IPS-18a (cell line): ENCODE measurements around the gene ANTXRL.
"Not testable (repeated sequence)": the region's sequence is repeated elsewhere in the genome, so short reads cannot be mapped to it uniquely, and the experiment has no call there.

Experiments
- H3K27ac ChIP-seq: one replicate; pipeline ENCODE4 v1.5.1; 2013; ENCODE audit warnings: low read length
- H3K27me3 ChIP-seq: one replicate; pipeline ENCODE4 v1.6.1; 2013; ENCODE audit warnings: mild to moderate bottlenecking, low read length; ENCODE audit not compliant: control insufficient read depth, insufficient read depth
- H3K36me3 ChIP-seq: one replicate; pipeline ENCODE4 v1.6.1; 2013; ENCODE audit warnings: low read depth, low read length; ENCODE audit not compliant: control insufficient read depth
- H3K4me1 ChIP-seq: one replicate; pipeline ENCODE4 v1.6.1; 2013; ENCODE audit warnings: low read depth, low read length; ENCODE audit not compliant: control insufficient read depth
- H3K4me3 ChIP-seq: one replicate; pipeline ENCODE4 v1.5.1; 2013; ENCODE audit warnings: low read length
- H3K9ac ChIP-seq: one replicate; pipeline ENCODE4 v1.6.1; 2013; ENCODE audit warnings: mild to moderate bottlenecking, low read length, moderate library complexity
- H3K9me3 ChIP-seq: one replicate; pipeline ENCODE4 v1.6.1; 2013; ENCODE audit warnings: low read depth, low read length; ENCODE audit not compliant: control insufficient read depth

The ANTXRL gene

DNA sequence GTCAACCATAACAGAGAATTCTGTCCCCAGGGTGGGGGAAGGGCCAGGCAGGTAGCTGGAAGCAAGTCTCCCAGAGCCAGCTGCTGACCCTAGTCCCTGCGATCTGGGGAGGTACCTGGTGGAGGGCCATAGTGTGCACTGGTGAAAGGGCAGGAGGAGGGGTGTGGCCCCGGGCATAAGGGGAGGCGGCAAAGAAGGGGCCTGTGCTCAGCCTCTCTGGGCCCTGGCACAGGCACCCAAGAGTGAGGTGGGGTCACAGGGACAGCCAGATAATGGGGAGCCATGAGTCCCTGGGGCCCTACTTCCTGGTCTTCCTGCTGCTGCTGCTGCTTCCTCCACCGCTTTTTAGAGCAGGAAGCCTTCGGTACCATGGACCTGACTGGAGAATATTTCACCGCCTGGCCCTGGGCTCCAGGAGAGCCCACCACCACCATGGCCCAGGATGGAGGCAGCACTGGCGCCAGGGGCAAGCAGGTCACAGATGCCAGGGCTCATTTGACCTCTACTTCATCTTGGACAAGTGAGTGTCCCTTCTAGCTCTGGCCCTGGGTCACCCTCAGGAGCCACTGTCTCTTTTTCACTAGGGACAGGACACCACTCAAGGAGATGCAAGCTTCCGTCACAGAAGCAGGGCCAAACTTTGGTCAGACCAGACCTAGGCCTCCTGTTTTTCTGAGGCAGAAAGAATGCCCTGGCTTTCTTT is at the start of gene ANTXRL:
Gene ANTXRL, plus strand, starts transcription at position 7 of the 703 bp plus-strand sequence. Its CDS starts 266 bp downstream, at position 273.
- Histone ChIP-seq H3K4me3 (no peak within 1 kb of the TSS), H3K27me3 (peaks cover 36% of the 10 kb centered on the region), H3K9ac (no peak within 1 kb of the TSS)

DNA sequence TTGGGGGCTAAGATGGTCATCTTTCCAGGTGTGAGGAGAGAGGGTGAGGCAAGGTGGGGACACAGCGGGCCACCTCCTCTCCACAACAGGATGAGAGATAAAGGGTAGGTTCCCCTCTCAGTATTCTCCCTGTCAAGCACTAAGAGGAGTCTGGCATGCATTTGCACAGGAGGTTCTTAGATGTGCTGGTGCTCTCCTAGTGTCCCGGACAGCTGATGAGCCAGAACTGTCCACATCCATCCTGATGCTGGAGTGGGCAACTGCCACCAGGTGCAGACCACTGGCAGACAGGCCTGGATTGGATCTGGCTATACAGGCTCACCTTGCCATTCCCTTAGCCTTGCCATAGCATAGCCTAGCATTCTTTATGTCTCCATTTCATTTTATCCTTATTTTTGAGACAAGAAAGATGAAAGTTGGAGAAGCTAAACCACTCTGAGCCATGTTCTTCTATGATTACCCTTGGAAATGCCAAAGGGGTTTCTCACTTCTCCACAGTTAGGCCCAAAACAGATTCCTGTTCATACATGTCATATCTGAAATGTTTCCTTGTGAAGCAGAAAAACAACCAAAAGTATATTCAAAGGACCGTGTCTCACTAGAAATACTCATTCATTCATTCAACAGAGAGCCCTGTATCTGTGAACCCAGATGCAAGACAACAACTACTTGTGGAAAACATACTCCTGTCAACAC is 48.8 kb upstream of the ANTXRL start:
- H3K4me1 ChIP-seq: no peaks in the 10 kb centered on the region
- no peak overlapping the region for H3K9ac ChIP-seq
- H3K27ac ChIP-seq: no peak overlapping the region

More for the DNA sequence above, at the start of gene ANTXRL:
- Histone ChIP-seq H3K36me3 (no peaks in the 10 kb centered on the region), H3K27ac (no peak within 1 kb of the TSS), H3K4me1 (peaks cover 8% of the 10 kb centered on the region), H3K9me3 (no peaks in the 10 kb centered on the region)

GRCh38 chr10:46239247-46239646 is 47.5 kb upstream of the ANTXRL start:
- Histone ChIP-seq H3K9ac (no peak overlapping the region), H3K4me3 (no peak overlapping the region), H3K4me1 (no peaks in the 10 kb centered on the region), H3K36me3 (no peaks in the 10 kb centered on the region), H3K27ac (no peak overlapping the region), H3K9me3 (no peaks in the 10 kb centered on the region), H3K27me3 (no peaks in the 10 kb centered on the region)

More for the DNA sequence above, 48.8 kb upstream of the ANTXRL start:
- no peaks in the 10 kb centered on the region for H3K9me3 ChIP-seq
- H3K4me3 ChIP-seq: no peak overlapping the region
- no peaks in the 10 kb centered on the region for H3K27me3 ChIP-seq
- H3K36me3 ChIP-seq: no peaks in the 10 kb centered on the region

DNA sequence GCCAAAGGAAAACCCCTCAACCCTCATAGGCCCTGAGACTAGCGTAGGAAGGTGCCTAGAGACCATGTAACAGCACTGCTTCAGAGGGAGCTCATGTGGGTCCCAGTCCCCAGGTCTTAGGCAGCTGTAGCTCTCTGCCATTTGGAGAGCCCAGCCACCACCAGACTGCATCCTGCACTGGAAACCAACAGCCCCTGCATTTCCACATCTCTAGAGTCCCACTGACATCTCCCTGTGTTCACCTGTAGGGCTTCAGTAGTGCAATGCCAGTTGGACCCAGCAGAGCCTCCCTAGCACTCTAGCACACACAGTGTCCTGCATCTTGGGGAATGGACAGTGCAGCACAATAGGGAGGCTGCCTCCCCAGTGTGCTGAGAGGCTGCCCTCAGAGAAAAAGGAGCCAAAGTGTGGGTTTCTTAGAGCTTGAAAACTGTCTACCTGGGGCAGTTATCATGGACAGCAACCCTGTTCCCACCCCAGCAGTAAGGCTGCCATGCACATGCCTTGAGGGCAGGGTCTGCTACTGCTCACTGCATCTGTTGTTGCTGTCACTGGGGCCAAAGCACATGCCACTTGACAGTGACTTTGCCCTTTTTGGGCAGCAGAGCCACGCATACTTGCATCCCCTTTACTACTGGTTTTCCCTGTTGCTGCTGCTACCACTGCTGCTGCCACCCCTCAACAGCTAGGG is 46.7 kb upstream of the ANTXRL start:
- Histone ChIP-seq H3K9ac (no peak overlapping the region), H3K4me3 (no peak overlapping the region), H3K27me3 (no peaks in the 10 kb centered on the region), H3K4me1 (no peaks in the 10 kb centered on the region), H3K27ac (no peak overlapping the region), H3K9me3 (no peaks in the 10 kb centered on the region), H3K36me3 (no peaks in the 10 kb centered on the region)

DNA sequence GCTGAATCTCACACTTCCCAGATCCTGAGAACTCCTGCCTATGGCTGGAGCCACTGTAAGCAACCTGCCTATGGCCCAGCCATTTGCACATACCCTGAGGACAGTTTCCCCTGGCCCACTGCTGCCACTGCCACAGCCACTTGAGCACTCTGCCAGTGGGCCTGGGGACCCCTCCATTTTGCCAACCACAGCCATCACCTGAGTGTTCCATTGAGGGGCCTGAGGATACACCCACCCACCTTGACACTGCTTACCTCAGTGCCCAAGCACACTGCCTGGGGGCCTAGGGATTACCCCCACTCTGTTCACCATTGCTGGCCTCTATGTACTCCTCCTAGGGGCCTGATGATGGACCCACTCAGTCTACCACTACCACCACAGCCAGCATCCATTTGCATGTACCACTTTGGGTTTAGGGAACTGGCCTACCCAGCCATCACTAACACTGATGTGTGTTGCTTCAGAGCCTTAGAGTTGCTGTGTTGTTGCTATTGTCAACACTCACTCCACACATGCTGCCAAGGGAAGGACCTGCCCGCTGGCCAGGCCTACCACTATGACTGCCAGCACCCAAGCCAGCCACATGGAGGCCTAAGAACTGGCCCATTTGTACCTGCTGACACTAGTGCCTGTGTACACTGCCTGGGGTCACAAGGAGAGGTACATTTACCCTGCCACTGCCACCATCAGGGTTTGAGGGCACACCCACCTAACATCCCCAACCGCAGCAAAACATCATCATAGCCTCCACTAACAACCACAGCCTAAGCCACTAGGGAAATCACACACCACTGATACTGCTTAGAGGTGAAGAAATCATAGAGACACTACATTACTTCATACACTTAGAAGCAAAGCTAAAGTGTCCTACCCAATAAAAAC is 45.9 kb upstream of the ANTXRL start:
- no peaks in the 10 kb centered on the region for H3K27me3 ChIP-seq
- no peak overlapping the region for H3K9ac ChIP-seq
- no peak overlapping the region for H3K4me3 ChIP-seq
- H3K9me3 ChIP-seq: no peaks in the 10 kb centered on the region
- H3K27ac ChIP-seq: no peak overlapping the region
- no peaks in the 10 kb centered on the region for H3K36me3 ChIP-seq
- H3K4me1 ChIP-seq: no peaks in the 10 kb centered on the region

DNA sequence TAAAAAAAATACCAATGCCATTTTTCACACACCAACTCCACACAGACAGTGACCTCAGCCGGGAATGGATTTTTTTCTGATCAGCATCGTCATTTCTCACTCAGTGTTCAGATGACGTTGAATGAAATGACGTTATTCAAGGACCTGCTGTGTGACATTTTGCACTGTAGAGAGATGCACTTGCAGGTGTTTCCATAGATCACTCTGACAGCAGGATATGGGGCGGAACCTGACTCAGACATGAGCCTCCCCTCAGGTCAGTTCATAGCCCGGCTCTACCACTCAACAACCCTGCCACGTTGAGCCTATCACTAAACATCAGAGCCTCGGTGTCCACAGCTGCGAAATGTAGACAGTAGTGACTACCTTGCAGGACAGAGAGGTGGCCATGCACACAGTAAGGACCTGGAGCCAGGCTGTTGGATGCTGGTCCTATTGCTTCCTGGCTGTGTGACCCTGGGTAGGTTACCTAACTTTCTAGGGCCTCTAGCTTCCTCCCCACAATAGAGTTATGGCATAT is 41.4 kb upstream of the ANTXRL start:
- Histone ChIP-seq H3K36me3 (no peaks in the 10 kb centered on the region), H3K4me1 (no peaks in the 10 kb centered on the region), H3K9me3 (no peaks in the 10 kb centered on the region), H3K9ac (no peak overlapping the region), H3K4me3 (no peak overlapping the region), H3K27me3 (no peaks in the 10 kb centered on the region), H3K27ac (no peak overlapping the region)

DNA sequence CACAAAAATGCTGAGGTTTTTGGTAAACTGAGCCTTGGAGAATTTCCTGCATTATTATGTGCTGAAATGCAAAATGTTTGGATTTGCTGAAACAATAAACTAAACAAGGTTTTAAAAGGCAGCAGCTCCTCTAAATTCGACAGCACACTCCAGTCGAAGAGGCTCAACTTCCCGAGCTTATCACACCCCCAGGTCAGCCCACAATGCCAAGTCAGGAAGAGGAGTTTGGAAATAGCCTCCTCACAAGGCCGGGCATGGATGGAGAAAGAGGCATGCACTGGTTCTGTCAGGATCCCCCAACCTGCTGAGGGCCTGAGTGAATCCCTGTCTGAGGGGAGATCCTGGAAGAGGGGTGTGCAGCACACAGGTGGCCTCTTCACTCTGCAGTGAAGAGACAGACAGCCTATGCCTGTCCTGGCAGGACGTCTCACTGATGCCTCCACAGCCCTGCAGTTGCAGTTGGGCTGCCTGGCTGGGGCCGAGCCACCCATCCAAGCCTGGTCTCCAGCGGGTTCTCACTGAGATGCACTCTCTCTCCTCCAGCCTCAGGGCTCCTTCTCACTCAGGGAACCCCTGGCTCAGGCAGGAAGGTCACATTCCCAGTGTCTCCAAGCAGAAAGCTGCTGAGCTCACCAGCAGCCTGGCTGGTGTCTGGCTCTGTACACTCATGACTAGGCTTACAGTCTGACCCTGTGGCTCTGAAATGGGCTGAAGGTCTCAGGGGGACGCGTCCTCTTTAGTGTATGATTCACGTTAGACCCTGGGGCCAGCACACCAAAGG is 40.2 kb upstream of the ANTXRL start:
- H3K36me3 ChIP-seq, H3K4me1 ChIP-seq, H3K9me3 ChIP-seq, H3K27ac ChIP-seq, H3K4me3 ChIP-seq, H3K9ac ChIP-seq, H3K27me3 ChIP-seq: not testable (repeated sequence)

- H3K36me3 ChIP-seq: no peaks in the 10 kb centered on the region
- H3K9ac ChIP-seq: no peak overlapping the region
- H3K4me1 ChIP-seq: no peaks in the 10 kb centered on the region
- no peak overlapping the region for H3K27ac ChIP-seq
- H3K9me3 ChIP-seq: no peaks in the 10 kb centered on the region
- no peak overlapping the region for H3K4me3 ChIP-seq
- no peaks in the 10 kb centered on the region for H3K27me3 ChIP-seq
Measured at GRCh38 chr10:46247181-46247475, 39.7 kb upstream of the ANTXRL start.

- Histone ChIP-seq H3K9ac (no peak overlapping the region), H3K27ac (no peak overlapping the region), H3K4me1 (no peaks in the 10 kb centered on the region), H3K4me3 (no peak overlapping the region), H3K36me3 (no peaks in the 10 kb centered on the region), H3K27me3 (no peaks in the 10 kb centered on the region), H3K9me3 (no peaks in the 10 kb centered on the region)
Measured at GRCh38 chr10:46247808-46248569, 38.8 kb upstream of the ANTXRL start.

DNA sequence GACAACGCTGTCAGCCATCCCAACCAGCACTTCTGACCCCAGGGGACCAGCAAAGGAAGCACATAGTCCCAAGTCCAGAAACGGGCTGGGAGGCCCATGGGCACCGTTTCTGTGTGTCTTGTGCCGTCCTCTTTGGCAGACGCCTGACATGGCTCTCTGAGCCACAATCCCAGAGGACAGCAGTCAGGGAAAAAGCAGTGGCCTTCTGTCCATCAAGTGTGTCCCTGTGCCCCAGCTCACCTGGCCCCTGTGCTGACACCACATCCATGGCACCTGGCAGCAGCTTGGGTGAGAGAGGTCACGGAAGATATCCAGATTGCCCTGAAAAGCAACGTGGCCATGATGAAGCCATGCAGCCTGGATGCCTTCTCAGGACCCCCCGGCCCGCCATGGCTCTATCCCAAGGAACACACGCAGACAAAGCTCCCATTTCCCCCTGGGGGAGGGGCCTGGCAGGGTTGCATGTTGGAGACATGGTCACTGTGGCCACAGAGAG is 38.1 kb upstream of the ANTXRL start:
- no peak overlapping the region for H3K9ac ChIP-seq
- H3K27me3 ChIP-seq: no peaks in the 10 kb centered on the region
- no peak overlapping the region for H3K4me3 ChIP-seq
- no peak overlapping the region for H3K27ac ChIP-seq
- H3K9me3 ChIP-seq: no peaks in the 10 kb centered on the region
- no peaks in the 10 kb centered on the region for H3K36me3 ChIP-seq
- H3K4me1 ChIP-seq: no peaks in the 10 kb centered on the region
